GM23338 (cell line): ENCODE results near the gene BCL2L13. TPM values are rescaled to one million over a fixed set of nuclear protein-coding genes. Genes with fewer than 3 reads are reported as not detected.

Source experiments
- ATAC-seq: fragments of 200-7000 bp; cut with Tn5 transposase; 3 replicates; pipeline ENCODE4 v1.9.1; 2020
- DNase-seq: peaks from one replicate; pipeline ENCODE4 v3.0.0-alpha.2; 2015; ENCODE audit warnings: low spot score
- H2AFZ ChIP-seq: fragments of 200-600 bp; sonication (generic); 2 replicates; pipeline ENCODE4 v1.8.0; 2016; ENCODE audit warnings: antibody characterized with exemption, mild to moderate bottlenecking, moderate library complexity
- H3F3A ChIP-seq: fragments of 200-600 bp; sonication (generic); replicated peaks from 2 replicates; pipeline ENCODE4 v1.8.0; 2017; ENCODE audit warnings: antibody characterized with exemption, mixed run types, low read depth
- H3K27ac ChIP-seq: fragments of 200-600 bp; sonication (generic); 2 replicates; pipeline ENCODE4 v1.6.1; 2016; ENCODE audit warnings: low read depth
- H3K27me3 ChIP-seq: fragments of 200-600 bp; sonication (generic); 2 replicates; pipeline ENCODE4 v1.8.0; 2016; ENCODE audit warnings: mild to moderate bottlenecking, mixed run types, moderate library complexity; ENCODE audit not compliant: insufficient read depth
- H3K36me3 ChIP-seq: fragments of 200-600 bp; sonication (generic); 2 replicates; pipeline ENCODE4 v1.8.0; 2016; ENCODE audit warnings: mild to moderate bottlenecking; ENCODE audit not compliant: insufficient read depth
- H3K4me1 ChIP-seq: fragments of 200-600 bp; sonication (generic); 2 replicates; pipeline ENCODE4 v1.8.0; 2016; ENCODE audit warnings: mild to moderate bottlenecking, moderate library complexity; ENCODE audit not compliant: insufficient read depth
- H3K4me2 ChIP-seq: fragments of 200-600 bp; sonication (generic); 2 replicates; pipeline ENCODE4 v1.7.1; 2017; ENCODE audit warnings: mixed run types
- H3K4me3 ChIP-seq: fragments of 200-600 bp; sonication (generic); 2 replicates; pipeline ENCODE4 v1.6.1; 2016; ENCODE audit warnings: mixed run types
- H3K79me2 ChIP-seq: fragments of 200-600 bp; sonication (generic); replicated peaks from 2 replicates; pipeline ENCODE4 v1.8.0; 2017; ENCODE audit warnings: mild to moderate bottlenecking; ENCODE audit not compliant: insufficient read depth
- H3K9me2 ChIP-seq: fragments of 200-600 bp; sonication (generic); 2 replicates; pipeline ENCODE4 v1.8.0; 2017; ENCODE audit not compliant: insufficient read depth
- H4K20me1 ChIP-seq: fragments of 200-600 bp; sonication (generic); replicated peaks from 2 replicates; pipeline ENCODE4 v1.8.0; 2017; ENCODE audit warnings: mild to moderate bottlenecking; ENCODE audit not compliant: insufficient read depth
- H3K27ac Mint-ChIP-seq: 2 replicates; pipeline ENCODE4 v1.8.0; 2020; ENCODE audit warnings: inconsistent platforms, mild to moderate bottlenecking, moderate library complexity, mixed read lengths
- H3K27me3 Mint-ChIP-seq: 3 replicates; pipeline ENCODE4 v1.8.0; 2022; ENCODE audit warnings: low read depth, mild to moderate bottlenecking, moderate library complexity, mixed read lengths, inconsistent platforms; ENCODE audit not compliant: insufficient read depth, poor library complexity
- H3K36me3 Mint-ChIP-seq: 3 replicates; pipeline ENCODE4 v1.8.0; 2021; ENCODE audit warnings: low read depth, mild to moderate bottlenecking, inconsistent platforms, moderate library complexity, mixed read lengths
- H3K4me1 Mint-ChIP-seq: 3 replicates; pipeline ENCODE4 v1.8.0; 2020; ENCODE audit warnings: mild to moderate bottlenecking, inconsistent platforms, mixed read lengths
- H3K4me3 Mint-ChIP-seq: 3 replicates; pipeline ENCODE4 v1.8.0; 2021; ENCODE audit warnings: moderate library complexity, mild to moderate bottlenecking, inconsistent platforms, mixed read lengths
- H3K9me3 Mint-ChIP-seq: 3 replicates; pipeline ENCODE4 v1.8.0; 2020; ENCODE audit warnings: moderate library complexity, mild to moderate bottlenecking, inconsistent platforms, mixed read lengths
- CREB1 ChIP-seq: fragments of 250-450 bp; sonication (Bioruptor Pico); IDR thresholded peaks from 2 replicates; pipeline ENCODE4 v1.5.0; 2020; ENCODE audit warnings: low read depth, mild to moderate bottlenecking, moderate library complexity
- CTCF ChIP-seq, 2 experiments: fragments of 200-600 bp in 1 of 2; sonication (generic) in 1 of 2; conservative IDR thresholded peaks; 2 replicates each; pipeline versions ENCODE4 v1.5.1 to v1.6.1; 2016 to 2017; ENCODE audit warnings: antibody characterized with exemption in 2 of 2, low read depth in 2 of 2, mild to moderate bottlenecking in 2 of 2, moderate library complexity in 1 of 2
- EZH2 ChIP-seq: fragments of 200-600 bp; sonication (generic); IDR thresholded peaks from one replicate; pipeline ENCODE4 v1.8.0; 2017; ENCODE audit warnings: antibody characterized with exemption, mild to moderate bottlenecking, low read depth; ENCODE audit not compliant: unreplicated experiment
- EZH2phosphoT487 ChIP-seq: fragments of 200-600 bp; sonication (generic); IDR thresholded peaks from one replicate; pipeline ENCODE4 v1.8.1; 2018; ENCODE audit warnings: antibody characterized with exemption; ENCODE audit not compliant: unreplicated experiment
- JUNB ChIP-seq: IDR thresholded peaks from one replicate; pipeline ENCODE4 v1.6.1; 2016; ENCODE audit warnings: antibody characterized with exemption; ENCODE audit not compliant: unreplicated experiment
- NANOG ChIP-seq: IDR thresholded peaks from 2 replicates; pipeline ENCODE4 v1.6.1; 2016; ENCODE audit warnings: antibody characterized with exemption, borderline replicate concordance
- POLR2AphosphoS5 ChIP-seq: IDR thresholded peaks from 2 replicates; pipeline ENCODE4 v1.6.1; 2016; ENCODE audit warnings: antibody characterized with exemption, low read depth
- STAT1 ChIP-seq: IDR thresholded peaks from one replicate; pipeline ENCODE4 v1.6.1; 2016; ENCODE audit warnings: antibody characterized with exemption; ENCODE audit not compliant: unreplicated experiment
- ZNF462 ChIP-seq: fragments of 250-450 bp; sonication (Bioruptor Pico); IDR thresholded peaks from 2 replicates; pipeline ENCODE4 v1.5.0; 2020; ENCODE audit warnings: mild to moderate bottlenecking, moderate library complexity
- polyA plus RNA-seq: library from polyadenylated mRNA; unstranded; fragments of >200 nt; fragmentation: Nextera tagmentation; extraction: Ambion mirVana; gene quantifications from 2 replicates; pipeline ENCODE4 v1.2.1, GENCODE V29; 2016
- total RNA-seq: library from RNA; depleted of rRNA; stranded (reverse); fragments of >200 nt; shearing (Covaris generic); gene quantifications from 2 replicates; pipeline ENCODE4 v1.2.3, GENCODE V29; 2014
- TF ChIP-seq, protein P1 (sequence below): IDR thresholded peaks from 2 replicates; pipeline ENCODE4 v1.6.1; 2016; ENCODE audit warnings: antibody characterized with exemption

The BCL2L13 gene
- total and polyA plus RNA-seq, 2 experiments from 2014 or later: 22.4 to 32.3 TPM

DNA sequence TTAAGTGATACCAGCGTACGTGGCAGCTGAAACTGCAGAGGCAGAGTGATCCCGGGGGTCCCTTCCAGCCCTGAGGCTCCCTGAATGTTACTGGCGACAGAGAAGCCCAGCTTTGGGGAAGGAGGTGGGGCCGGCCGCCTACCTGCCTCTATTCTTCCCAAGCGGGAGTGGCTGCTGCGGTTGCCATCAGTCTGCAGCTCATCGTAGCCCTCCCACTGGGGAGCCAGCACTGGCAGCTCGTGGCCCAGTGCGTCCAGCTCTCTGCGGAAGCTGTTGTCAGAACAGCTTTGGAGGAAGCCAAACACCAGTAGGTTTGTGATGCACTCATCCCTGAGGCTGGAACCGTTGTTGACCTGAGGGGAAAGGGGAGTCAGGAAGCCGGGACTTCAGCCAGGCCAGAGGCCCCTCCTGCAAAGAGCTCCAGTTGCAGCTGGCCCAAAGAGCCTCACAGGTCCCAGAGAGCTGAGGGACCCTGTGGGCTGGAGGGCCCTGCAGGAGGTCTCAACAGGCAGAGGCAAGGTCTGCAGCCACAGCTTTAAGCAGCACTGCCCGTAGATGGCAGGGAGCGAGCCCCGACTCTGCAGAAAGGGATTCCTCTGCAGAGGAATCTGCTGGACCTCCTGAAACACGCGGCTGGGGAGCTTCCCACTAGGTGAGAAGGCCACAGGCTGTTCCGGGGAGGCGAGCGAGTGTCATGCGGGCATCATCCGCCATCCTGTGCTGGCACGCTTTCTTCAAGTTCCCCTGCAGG, 105.3 kb downstream of the BCL2L13 start:
- DNase-seq: peak; percentile 64

More for the DNA sequence above, 105.3 kb downstream of the BCL2L13 start:
- Mint-ChIP-seq H3K27ac (no peak overlapping the region), H3K36me3 (peaks cover 3% of the 10 kb centered on the region; the same call in 2 of the 3 replicates), H3K9me3 (no peaks in the 10 kb centered on the region), H3K27me3 (peaks cover 7% of the 10 kb centered on the region), H3K4me1 (peaks cover 25% of the 10 kb centered on the region), H3K4me3 (no peak overlapping the region; the same call in 1 of the 3 replicates)
- peaks cover 9% of the 10 kb centered on the region; the same call in 1 of the 2 replicates for H3F3A ChIP-seq
- no peaks in the 10 kb centered on the region for H3K36me3 ChIP-seq
- H3K27me3 ChIP-seq: no peaks in the 10 kb centered on the region
- TF ChIP-seq CREB1 (CRISPR knock-in tag): no peak
- no peak for TF ChIP-seq ZNF462 (CRISPR knock-in tag)
- no peak for TF ChIP-seq STAT1
- no peak for TF ChIP-seq EZH2
- TF ChIP-seq CTCF (conservative IDR thresholded peaks at IDR 0.05; ENCODE audit: low read depth in 2 of 2): no peak
- TF ChIP-seq, protein P1, sequence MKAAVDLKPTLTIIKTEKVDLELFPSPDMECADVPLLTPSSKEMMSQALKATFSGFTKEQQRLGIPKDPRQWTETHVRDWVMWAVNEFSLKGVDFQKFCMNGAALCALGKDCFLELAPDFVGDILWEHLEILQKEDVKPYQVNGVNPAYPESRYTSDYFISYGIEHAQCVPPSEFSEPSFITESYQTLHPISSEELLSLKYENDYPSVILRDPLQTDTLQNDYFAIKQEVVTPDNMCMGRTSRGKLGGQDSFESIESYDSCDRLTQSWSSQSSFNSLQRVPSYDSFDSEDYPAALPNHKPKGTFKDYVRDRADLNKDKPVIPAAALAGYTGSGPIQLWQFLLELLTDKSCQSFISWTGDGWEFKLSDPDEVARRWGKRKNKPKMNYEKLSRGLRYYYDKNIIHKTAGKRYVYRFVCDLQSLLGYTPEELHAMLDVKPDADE: no peak
- TF ChIP-seq EZH2phosphoT487: no peak
- no peak for TF ChIP-seq JUNB
- no peak for TF ChIP-seq NANOG
- no peak for TF ChIP-seq POLR2AphosphoS5
- H4K20me1 ChIP-seq: no peaks in the 10 kb centered on the region; the same call in 1 of the 2 replicates
- peak; percentile 51 for ATAC-seq
- no peaks in the 10 kb centered on the region for H3K79me2 ChIP-seq
- 0 out of 2 replicates have a peak overlapping the region, but pooled peaks have one; percentile 26 for H3K4me3 ChIP-seq
- no peak overlapping the region for H2AFZ ChIP-seq
- H3K27ac ChIP-seq: no peak overlapping the region
- no peaks in the 10 kb centered on the region for H3K9me2 ChIP-seq
- peak overlapping the region; percentile 55 for H3K4me2 ChIP-seq
- peaks cover 7% of the 10 kb centered on the region; the same call in 1 of the 2 replicates for H3K4me1 ChIP-seq
